Astrocyte of the cerebellum (primary cell): ENCODE results near the gene MYO7B.

Experiments
- DNase-seq: peaks from one replicate; pipeline ENCODE4 v3.0.0-alpha.2; 2011; ENCODE audit warnings: low read depth
- H3K4me3 ChIP-seq: 2 replicates; pipeline ENCODE4 v1.5.1; 2011; ENCODE audit warnings: mild to moderate bottlenecking, low read depth, low read length, moderate library complexity
- CTCF ChIP-seq: IDR thresholded peaks from 2 replicates; pipeline ENCODE4 v1.5.1; 2012; ENCODE audit warnings: low read length, low read depth, moderate library complexity, mild to moderate bottlenecking; ENCODE audit errors: missing control alignments
- in situ Hi-C: cut with HindIII; loops from 2 replicates; pipeline ENCODE4 v1.10.0; 2017; ENCODE audit warnings: low sequenced_read_pairs

MYO7B gene

DNA sequence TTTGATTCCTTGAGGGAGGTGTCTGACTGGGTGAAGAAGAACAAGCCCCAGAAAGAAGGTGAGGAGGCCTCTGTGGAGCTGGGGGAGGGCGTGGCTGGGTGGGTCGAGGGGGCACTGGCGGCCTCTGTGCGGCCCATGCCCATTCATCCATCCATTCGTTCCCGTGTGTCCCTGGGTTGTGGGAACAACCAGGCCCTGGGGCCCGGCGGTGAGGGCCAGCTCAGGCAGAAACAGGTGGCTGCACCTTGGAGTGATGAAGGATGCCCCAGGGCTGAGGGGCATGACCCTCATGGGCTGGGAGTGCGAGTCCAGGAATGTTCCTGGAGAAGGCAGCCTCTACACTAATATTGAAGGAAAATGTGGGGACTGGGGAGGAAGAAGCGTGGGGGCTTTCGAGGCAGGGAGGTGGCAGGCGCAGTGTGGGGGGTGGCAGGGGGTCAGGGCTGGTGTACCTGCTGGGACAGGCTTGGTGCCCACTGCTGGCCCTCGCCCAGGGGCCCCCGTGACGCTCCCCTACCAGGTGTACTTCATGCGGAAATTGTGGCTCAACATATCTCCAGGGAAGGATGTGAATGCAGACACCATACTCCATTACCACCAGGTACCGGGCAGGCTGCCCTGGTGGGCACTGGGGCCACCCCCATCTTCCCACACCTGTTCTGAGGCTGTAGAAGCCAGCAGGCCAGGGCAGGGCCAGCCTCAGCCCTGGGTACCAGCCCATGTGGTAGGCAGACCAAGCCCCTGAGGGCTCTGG, 99.3 kb downstream of the MYO7B start:
- in situ Hi-C loops = no loop called here
- DNase-seq = no peak
- no peak overlapping the region for H3K4me3 ChIP-seq
- no peak for TF ChIP-seq CTCF

DNA sequence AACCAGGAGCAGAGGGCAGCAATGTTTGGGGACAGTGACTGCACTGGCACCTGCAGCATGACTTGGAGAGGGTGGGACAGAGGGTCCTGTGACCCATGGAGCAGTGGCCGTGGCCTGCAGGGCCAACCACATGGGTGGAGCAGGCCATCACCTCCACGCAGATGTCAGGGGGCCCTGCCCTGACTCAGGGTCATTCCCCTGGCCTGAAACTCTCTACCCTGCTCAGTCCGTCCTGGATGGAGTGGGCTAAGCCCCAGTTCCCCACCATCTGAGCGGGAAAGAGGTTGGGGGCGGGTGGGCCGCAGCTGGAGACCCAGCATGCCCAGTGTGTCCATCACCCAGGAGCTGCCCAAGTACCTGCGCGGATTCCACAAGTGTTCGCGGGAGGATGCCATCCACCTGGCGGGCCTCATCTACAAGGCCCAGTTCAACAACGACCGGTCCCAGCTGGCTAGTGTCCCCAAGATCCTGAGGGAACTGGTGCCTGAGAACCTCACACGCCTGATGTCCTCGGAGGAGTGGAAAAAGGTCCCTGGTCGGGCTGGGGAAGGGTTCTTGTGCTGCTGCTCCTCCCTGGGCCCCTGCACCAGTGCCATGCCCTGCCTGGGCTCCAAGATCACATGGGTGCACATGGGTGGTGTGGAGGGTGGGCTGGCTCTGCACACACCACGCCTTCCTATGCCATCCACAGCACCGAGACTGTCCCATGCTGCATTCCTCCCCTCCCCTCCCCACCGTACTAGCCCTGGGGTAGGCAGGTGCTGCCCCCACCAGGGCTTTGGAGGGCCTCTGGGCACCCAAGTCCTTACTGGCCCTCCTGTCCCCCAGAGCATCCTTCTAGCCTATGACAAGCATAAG, 100.1 kb downstream of the MYO7B start:
- in situ Hi-C loops = no loop called here
- no peak for TF ChIP-seq CTCF
- no peak overlapping the region for H3K4me3 ChIP-seq
- no peak for DNase-seq

DNA sequence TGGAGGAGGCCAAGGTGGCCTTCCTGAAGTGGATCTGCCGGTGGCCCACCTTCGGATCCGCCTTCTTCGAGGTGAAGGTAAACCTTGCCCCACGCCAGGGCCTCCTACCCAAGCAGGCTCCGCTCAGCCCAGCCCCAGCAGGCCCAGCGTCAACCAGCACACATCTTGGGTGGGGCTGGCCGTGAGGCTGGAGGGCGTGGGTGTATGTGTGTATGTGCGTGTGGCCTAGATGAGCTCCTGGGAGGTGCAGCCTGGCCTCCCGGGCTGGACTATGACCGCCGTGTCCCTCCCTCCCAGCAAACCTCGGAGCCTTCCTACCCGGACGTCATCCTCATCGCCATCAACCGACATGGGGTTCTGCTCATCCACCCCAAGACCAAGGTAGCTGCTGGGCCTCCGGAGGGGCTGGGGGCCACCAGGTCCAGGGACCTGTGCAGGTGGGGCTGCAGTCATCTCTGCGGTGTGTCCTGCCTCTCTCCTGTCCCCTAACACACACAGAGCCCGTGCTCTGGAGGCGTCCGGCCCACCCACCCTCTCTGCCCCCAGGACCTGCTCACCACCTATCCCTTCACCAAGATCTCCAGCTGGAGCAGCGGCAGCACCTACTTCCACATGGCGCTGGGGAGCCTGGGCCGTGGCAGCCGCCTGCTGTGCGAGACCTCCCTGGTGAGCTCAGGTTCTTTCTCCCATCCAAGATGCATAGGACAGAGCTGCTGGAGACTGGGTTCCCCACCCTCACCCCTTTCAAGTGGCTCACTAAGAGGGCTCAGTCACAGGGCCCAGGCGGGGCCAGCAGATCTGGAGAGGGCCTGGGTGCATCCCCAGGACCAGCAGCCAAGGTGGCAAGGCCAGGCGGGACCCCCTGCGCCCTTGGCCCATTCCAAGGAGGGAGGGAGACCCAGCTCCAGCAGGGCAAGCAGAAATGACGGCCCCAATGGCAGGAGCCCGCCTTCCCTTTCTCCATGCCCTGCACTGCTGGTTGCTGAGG, 101.1 kb downstream of the MYO7B start:
- no peak for TF ChIP-seq CTCF
- no peak overlapping the region for H3K4me3 ChIP-seq
- no peak for DNase-seq
- in situ Hi-C loops = no loop called here

DNA sequence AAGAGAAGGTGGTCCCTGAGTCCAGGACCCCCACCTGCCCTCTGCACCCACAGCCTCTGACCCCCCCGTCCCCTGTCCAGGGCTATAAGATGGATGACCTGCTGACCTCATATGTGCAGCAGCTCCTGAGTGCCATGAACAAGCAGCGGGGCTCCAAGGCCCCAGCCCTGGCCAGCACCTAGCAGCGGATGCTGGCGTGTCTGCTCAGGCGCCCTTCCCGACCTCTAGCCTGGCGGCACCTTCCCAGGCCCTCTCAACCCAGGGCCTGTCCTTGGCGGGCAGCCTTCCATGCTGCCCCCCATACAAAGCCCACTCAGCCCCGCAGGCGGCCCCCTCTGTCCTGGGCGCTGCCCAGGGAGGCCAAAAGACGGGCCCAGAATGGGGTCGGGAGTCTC, 101.8 kb downstream of the MYO7B start:
- no peak for TF ChIP-seq CTCF
- in situ Hi-C loops = no loop called here
- H3K4me3 ChIP-seq = no peak overlapping the region
- DNase-seq = no peak

DNA sequence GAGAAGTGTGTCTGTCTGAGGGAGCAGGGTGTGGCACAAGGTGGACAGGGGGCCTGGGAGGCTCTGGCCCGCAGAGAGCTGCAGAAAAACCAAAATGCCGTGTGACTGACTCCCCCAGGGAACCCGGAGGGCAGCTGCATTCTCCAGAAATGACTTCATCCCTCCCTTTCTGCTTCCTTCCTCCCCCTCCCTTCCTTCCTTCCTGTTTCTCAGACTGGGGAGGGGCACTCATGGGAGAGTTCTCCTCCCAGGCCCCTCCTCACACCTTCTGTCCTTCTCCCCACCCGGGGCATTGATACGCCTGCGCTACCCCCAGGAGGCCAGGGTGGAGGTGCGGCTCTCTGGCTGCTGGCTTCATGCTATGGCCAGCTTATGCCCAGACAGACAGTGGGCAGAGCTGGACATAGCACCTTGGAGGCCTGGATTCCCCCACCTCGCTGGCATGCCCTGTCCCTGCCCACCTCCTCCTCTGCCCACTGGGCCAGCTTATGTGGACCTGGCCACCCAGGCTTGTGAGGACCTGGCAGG, 102.3 kb downstream of the MYO7B start:
- in situ Hi-C loops = no loop called here
- no peak overlapping the region for H3K4me3 ChIP-seq
- TF ChIP-seq CTCF = no peak
- no peak for DNase-seq
